A172 (cell line): ENCODE results near the gene USB1. TPM values are rescaled to one million over a fixed set of nuclear protein-coding genes. Genes with fewer than 3 reads are reported as not detected.
A peak's percentile ranks its signal among the peaks of the same experiment; 100 is the strongest.
"Not testable (repeated sequence)": the region's sequence is repeated elsewhere in the genome, so short reads cannot be mapped to it uniquely, and the experiment has no call there.

Source experiments
- DNase-seq: peaks from one replicate; pipeline ENCODE4 v3.0.0-alpha.2; 2015; ENCODE audit warnings: low spot score
- total RNA-seq: library from RNA; depleted of rRNA; stranded (reverse); fragments of >200 nt; shearing (Covaris generic); gene quantifications from 2 replicates; pipeline ENCODE4 v1.2.3, GENCODE V29; 2014

The USB1 gene
- total RNA-seq, 1 experiment from 2014 or later = 20.6 TPM

DNA sequence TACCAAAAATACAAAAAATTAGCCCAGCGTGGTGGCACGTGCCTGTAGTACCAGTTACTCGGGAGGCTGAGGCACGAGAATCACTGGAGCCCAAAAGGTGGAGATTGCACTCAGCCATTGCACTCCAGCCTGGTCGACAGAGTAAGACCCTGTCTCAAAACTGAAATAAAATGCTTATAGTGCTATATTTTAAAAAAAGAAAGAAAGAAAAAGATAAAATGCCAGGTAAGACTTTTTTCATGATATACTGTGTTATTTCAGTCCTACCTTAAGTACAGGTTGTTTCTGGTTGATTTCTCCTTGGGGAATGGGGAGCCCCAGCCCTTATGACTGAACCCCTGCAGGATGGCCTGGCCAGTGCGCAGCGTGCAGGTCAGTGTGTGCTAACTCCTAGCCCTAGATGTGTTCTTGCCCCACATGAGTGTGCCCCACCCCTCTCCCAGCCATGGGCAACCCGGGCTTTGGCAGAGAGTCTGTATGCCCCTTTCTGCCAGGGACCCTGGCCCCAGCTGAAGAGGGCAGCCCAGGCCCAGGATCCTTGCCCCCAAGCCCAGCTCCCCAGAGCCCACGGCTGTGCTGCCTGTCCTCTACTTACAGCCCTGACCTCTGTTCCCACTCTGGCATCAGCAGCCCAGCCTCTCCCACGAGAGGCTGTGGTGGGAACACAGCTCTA, 31.6 kb upstream of the USB1 start:
- DNase-seq = no peak

DNA sequence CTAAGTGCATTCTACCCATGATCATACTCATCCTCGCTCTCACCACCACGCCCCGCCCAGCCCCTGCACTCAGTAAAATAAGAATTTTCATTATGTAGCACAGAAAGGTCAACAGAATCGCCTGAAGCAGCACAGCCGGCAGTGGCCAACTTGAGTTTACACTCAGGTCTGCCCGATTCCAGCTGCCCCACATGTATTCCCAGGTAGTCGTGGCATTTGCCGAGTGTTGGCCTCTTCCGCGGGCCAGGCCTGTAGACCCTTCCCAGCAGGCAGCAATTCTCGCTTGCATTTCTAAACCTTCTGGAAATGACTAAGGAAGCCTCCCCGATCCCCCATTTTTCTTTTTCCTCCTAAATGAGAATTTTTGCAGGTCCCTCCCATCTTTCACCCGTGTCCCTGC, 30.9 kb upstream of the USB1 start:
- DNase-seq = no peak

DNA sequence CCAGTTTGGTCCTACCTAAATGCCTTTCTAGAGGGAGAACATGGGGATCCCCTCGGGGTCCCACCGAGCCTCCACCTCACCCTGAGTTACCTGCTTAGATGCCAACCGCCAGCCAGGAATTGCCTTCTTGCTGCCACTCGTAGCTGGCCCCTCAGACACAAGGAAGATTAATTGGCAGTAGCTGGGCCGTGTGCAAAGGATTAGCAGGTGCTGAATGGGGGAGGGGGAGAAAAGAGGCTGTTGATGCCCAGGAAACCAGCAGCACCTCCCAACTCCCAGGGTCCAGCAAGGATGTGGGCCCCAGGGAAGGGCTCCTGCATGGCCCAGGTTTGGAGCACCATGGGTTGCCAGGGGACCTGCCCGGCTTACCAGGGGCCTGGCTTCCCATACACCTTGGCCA, 30.2 kb upstream of the USB1 start, which contains the start of gene CNGB1:
Gene CNGB1, minus strand, starts transcription at position 159 of the 400 bp plus-strand sequence. CDS start 3,842 bp downstream, outside the sequence.
- no peak for DNase-seq

DNA sequence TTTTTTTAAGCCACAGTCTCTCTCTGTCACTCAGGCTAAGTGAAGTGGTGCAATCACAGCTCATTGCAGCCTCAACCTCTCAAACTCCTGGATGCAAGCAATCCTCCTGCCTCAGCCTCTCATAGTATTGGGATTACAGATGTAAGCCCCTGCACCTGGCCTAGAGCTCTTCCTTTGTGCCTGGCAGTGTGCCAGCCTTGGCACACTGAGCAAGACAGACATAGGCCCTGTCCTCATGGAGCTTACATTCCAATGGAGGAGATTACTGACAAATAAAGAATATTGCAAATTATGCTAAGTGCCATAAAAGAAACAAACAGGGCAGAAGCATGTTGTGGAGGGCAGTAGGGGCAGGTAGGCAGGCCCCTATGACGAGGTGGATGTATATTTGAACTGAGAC, 29.4 kb upstream of the USB1 start:
- DNase-seq = no peak

DNA sequence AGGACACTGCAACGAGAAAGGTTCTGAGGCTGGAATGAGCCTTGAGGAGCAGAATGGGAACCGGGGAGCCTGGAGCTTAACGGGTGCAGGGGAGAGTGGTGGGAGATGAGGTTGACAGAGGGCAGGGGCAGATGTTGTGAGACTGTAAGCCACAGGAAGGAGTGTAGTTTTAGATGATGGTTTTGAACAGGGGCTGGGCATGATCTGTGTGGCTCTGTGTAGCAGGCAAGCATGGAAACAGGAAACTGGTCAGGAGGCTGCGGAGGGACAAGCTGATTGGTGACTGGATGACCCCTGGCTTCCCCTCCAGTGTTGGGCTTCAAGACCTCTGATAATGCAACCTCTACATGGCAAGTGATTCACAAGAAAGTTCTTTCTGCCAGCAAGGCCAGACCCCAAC, 28.9 kb upstream of the USB1 start:
- no peak for DNase-seq

DNA sequence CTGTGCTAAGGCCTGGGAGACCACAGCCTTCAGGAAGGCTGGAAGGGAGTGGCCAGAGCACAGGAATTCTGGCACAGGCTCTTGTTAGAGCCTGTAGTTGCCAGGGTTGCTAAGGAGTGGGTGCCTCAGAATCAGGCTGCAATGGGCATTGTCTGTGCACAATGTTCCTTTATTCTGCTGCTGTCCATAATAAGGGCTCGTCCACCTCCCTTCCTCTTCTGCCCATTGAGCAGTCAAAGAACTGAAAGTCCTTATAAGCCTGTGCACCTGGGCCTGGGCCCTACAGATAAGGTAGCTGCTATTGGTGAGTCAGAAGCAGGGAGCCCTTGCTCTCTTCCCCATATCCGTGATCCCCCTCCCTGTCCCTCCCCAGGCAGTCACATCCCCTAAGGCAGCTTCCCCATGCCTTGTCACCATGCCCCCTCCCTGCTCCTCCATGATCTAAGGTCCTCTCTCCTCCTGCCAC, 24.8 kb upstream of the USB1 start:
- no peak for DNase-seq

DNA sequence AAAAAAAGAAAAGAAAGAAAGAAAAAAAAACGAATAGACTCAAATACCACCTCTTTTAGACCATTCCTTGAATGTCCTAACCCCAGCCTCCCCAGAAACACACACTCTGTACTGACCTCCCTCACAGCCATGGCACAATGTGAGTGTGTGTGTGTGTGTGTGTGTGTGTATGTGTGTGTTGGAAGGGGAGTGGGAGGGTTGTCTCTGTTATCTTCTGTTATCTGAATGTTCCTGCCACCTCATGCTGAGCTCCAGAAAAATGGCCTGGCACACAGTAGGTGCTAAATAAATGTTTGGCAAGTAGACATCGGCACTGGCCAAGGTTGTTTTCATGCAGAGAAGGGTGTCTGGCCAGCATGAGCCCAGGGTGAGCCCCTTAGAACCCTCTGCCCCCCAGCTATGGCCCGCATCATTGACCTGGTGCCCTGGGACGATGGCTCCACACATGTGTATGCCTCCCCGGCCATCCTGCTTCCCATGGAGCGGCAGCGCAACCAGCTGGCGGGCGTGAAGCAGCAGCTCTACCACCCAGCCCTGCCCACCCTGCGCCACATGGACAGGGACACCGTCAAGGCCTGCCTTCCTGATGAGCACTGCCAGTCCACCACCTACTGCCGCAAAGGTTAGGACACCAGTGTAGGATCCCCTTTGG, 23.7 kb upstream of the USB1 start:
- no peak for DNase-seq

DNA sequence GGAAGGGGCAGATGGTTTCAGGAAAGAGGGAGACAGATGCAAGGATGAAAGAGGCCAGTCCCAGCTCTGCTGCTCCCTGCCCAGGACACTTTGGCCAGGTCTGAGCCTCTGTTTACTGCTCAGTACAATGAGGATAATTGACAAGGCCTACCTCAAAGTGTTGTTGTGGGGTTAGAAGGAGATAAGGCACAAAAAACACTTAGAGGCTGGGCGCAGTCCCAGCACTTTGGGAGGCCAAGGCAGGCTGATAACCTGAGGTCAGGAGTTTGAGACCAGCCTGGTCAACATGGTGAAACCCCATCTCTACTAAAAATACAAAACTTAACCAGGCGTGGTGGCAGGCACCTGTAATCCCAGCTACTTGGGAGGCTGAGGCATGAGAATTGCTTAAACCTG, 23.1 kb upstream of the USB1 start:
- DNase-seq = not testable (repeated sequence)

DNA sequence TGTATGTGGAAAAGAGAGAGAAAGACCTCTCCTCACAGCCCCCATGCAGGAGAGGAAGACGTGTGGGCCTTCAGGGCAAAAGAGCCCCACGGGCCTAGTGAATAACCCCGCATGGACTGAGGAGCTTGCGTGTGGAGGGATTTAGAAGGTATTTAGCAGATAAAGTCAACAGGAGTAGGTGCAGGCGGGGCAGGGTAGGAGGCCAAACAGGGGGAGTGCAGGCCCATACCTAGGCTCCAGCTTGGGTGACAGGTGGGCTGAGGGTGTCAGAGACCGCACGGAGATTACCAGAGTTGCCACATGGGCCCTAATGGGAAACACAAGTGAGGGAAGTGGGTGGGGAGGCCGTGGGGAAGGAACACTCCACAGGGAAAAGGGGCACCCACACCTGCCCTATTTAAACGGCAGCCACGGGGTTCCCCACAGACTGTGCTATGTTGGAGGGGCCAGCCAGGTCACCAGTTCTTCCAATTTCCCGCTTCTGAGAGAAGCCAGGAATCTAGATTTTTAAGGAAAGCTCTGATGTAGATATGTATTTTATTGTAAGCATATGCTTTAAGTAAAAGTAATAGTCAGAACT, 22.1 kb upstream of the USB1 start:
- no peak for DNase-seq

DNA sequence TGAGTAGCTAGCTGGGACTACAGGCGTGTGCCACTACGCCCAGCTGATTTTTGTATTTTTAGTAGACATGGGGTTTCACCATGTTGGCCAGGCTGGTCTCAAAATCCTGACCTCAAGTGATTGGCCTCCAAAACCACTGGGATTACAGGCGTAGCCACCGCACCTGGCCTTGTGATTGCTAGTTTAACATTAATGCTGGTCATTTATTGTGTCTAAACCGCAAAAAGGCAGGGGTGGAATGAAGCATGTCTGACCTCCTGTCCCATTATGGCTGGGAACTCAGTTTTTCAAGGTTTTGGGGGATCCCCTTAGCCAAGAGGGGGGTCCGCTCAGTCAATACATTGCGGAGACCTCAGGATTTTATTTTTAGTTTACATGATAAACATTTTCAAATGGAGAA, 19.6 kb upstream of the USB1 start:
- peak; percentile 41 for DNase-seq

DNA sequence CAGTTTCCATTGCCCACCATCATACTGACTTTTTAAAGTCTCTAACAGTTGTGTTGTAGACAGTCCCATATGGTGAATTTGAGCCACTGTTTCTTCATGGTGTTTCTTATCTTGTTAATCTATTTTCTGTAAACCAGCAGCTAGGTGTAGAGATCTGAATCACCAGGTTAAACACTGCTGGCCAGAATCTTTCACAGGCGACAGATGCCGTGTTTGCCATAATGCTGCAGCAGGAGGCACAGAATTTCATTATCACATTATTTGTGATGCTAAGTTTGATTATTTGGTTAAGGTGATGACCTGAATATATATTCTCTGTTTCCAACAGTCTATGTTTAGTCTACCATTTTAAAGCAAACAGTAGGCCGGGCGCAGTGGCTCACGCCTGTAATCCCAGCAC, 18.8 kb upstream of the USB1 start:
- DNase-seq = no peak

DNA sequence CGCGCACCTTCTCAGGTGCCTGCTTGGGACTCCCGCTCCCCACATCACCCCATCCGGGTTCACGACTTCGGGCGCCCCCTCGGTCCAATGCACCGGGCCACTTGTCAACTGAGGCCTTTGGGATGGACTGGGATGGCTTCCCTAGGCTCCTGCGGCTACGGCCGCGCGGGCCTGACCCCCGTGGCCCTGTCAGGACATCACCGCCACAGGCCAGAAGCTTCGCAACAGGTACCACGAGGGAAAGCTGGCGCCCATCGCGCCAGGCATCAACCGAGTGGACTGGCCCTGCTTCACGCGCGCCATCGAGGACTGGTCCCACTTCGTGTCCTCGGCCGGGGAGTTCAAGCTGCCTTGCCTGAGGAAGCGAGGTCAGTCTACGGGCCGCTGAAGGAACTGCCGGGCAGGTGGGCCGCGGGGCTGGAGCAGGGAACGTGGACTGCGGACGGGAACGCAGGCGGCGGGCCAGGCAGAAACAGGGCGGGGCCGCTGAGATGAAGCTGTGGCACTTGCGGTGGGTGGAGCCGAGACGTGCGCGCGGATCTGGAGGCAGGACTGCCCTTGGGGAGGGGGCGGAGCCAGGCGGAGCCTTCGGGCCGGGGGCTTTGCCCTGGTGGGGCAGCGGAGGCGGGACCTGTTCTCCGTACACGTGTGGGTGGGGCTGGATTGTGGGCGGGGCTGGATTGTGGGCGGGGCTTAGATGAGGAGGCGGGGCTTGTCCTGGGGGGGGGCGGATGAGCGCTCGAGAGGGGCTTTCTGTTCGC, 16.6 kb upstream of the USB1 start:
- DNase-seq = no peak

DNA sequence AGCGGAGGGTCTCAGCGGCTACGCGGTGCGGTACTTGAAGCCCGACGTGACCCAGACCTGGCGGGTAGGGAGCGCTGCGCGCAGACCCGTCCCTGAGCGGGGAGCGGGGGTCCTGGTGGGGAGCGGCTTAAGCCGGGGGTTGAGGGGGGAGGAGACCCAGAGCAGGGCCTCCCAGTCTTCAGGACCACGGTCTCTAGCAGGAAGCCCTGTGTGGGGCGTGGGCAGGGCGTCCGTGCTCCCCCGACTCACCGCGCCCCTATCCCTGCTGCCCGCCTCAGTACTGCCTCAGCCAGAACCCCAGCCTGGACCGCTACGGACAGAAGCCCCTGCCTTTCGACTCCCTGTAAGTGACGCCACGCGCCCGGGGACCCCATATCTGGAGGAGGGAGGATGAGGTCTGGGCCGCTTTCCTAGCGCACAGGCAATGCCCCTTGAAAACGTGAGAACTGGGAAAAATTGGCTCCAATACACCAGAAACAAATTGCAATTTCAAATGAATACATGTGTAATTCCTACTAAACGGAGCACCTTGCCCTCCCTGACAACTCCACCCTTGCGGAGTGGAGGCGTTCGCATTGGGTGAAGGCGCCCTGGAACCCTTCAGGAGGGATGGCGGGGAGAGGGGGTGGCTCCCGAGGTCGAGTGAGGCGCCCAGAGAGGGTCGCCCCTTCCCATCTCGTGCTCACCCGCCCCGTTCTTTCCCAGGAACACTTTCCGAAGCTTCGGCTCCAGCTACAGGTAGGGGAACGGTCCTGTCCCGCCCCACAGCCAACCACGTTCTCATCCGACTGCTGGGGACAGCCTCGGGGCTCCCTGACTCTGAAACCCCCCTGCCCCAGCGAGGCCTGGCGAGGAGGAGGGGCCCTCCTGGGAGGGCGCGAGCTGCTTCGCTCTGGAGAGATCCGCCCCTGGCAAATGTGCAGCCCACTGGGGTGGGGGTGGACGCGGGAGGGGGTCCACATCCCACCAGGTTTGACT, 15.7 kb upstream of the USB1 start:
- no peak for DNase-seq

DNA sequence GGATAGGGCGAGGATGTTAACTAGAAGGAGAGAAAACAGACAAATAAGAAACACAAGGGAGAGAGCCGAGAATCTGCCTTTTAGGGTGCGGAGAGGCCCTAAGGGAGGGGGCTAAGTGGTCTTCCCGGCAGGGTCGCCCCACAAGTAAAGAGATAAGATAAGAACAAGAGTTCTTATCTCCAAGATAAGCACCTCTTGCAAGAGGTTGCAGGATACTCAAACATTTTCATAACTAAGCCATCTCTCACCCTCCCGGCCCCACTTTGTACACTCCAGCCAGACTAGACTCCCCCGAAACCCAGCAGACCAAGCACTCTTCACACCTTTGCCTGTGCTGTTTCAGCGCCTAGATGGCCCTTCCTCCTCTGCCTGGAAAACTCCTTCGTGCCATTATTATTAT, 15.0 kb upstream of the USB1 start:
- DNase-seq = no peak

DNA sequence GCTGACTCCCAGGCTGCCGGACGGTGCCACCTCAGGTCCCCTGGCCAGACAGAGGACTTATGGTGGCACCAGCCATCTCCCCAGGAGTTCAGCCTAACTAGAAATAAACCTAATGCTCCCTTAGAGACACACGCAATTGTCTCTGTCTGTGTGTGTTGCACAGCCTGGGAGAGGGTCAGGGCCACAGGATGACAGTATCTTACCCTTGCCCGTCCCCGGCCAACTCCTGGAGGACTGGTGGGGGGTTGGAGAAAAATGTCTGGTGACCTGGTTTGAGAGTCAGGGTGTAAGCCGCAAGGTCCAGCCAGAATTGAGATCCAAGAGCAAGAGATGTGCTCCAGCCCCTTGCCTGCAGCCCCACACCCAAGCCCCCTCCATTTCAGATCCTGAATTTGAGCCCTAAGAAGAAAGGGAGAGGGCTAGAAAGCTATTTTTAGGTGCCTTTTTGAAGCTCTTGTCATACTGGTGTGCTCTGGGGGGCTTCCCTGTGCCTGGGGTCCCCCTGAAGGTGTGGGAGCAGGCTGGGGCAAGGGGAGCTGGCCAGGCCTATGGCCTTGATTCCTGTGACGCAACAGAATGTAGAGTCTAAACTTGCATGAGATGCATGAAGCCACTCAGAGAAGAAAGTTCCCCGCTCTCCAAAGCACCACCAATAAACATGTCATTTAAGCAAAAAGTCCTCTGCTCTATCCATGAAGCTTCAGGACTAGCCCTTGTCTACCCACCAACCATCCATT, 13.6 kb upstream of the USB1 start:
- DNase-seq = no peak

DNA sequence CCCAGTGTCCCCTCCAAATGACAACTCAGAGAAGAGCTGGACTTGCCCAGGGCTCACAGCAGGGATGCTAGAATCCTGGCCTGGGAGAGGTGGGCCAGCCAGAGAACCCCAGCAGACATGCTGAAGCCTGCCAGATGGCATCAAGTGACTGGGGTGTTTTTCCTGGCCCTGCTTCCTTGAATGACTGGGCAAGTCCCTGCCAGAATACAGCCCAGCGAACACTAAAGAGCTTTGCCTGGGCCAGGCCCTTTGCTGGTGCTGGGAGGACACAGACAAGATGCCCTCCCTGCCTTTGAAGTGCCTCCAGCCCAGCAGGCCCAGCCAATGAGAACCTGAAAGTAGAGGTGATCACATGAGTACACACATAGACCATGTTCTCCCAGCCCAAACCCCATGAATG, 12.3 kb upstream of the USB1 start:
- no peak for DNase-seq

DNA sequence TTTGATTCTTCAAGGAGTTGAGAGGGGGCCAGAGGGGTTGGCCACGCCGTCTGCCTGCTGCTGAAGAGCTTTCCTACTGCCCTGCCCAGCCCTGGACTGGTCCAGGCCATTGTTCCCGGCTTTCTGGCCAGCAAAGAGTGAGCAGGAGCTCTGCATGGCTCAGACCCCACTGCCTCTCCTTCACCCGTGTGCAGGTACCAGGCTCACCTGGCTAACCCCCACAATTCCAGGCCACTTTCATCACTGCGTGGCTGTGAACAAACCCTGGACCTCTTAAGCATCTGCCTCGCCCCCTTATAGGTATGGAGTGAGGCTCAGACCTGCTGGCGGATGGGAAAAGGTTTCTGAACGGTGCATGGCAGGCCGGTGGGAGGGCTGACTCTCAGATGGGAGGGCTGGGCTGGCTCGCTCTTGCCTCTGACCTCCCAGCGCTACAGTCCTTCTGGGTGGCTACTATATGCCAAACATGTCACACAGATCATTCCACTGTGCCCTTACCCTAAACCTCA, 9.6 kb upstream of the USB1 start:
- no peak for DNase-seq

DNA sequence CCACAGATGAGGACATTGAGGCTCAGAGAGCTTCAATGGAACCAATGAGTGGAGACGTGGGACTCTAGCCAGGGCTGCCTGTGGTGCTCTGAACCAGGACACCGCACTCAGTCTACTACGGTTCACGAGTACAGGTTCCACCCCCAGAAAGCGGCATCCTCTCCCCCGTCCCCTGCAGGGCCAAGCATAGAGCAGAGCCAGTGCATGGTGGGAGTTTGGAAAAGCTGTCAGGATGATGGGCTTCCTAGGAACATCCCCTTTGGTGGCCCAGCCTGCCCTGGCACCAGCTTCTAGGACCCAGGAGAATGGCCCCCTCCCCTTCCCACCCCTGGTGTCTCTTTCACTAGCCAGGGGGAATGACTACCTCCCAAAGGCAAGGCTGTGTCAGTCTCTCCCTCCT, 9.1 kb upstream of the USB1 start:
- DNase-seq = no peak

DNA sequence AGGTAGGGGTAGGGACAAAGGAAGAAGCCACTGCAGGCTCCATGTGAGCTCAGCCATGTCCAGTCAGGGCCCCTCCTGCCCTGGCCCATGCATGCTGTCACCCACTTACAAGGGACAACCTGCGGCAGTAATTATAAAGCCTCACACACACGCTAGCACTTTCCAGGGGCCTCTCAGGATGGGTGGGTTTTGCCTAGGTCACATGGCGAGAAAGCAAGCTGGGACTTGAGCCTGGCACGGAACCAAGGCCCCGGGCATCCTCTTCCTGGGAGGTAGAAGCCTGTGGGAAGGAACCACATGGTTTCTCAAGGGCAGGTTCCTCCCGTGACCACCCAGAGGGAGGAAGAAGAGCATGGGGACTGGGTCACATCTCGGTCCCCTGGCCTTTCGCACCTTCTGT, 7.8 kb upstream of the USB1 start:
- DNase-seq = no peak

DNA sequence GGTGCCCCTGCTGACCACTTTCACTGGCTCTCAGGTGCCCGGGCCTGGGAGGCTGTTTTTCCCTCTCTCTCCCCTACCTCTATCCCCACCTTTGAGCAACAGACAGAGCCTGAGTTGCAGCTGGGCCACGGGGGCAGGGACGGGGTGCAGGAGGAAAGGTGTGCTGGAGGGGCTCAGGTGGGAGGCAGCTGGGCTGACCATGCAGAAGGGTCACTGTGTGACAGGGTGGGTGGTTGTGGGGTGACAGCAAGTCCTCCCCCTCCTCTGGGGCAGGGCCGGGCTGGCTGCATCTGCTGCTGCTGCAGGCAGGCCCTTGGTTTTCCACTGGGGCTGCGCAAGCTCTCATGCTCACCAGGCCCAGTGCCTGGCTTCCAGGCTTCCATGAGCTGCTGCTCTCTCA, 7.3 kb upstream of the USB1 start:
- DNase-seq = no peak
